ENCODE measurements around the gene BLVRA.
"Not testable (repeated sequence)": the region's sequence is repeated elsewhere in the genome, so short reads cannot be mapped to it uniquely, and the experiment has no call there.

GRCh38 chr7:43816046-43816797 lies 57.7 kb downstream of the BLVRA start:
- not testable (repeated sequence) for TF ChIP-seq CTCF (optimal IDR thresholded peaks at IDR 0.05 in 1 of 3, IDR thresholded peaks at IDR 0.05 in 1 of 3, conservative IDR thresholded peaks at IDR 0.05 in 1 of 3; ENCODE audit: extremely low read depth in 1 of 3, insufficient read depth in 2 of 3, low read length in 3 of 3); EZH2 (IDR thresholded peaks at IDR 0.05; ENCODE audit: low read length)
